GM12874 (cell line): ENCODE data around the gene FAM117B.

Source experiments
- TF ChIP-seq, protein P1 (sequence below): IDR thresholded peaks from 2 replicates; pipeline ENCODE4 v1.5.1; 2011; ENCODE audit warnings: low read depth, mild to moderate bottlenecking, control low read depth, low read length, moderate library complexity; ENCODE audit not compliant: insufficient read depth

FAM117B gene

DNA sequence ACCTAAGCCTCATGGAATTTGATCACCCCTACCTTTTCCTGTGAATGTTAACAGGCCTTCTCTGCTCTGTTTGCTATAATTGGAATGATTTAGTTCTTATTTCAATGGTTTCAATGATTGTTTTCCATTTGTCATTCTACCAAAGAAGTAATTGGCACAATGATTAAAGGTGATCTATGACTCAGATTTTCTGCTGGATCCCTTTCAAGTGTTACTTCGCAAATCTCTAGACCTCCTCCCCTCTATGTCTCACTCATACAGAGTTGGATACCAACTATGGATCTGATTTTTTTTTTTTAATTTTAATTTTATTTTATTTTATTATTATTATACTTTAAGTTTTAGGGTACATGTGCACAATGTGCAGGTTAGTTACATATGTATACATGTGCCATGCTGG lies 29.6 kb upstream of the FAM117B start:
- TF ChIP-seq, protein P1, sequence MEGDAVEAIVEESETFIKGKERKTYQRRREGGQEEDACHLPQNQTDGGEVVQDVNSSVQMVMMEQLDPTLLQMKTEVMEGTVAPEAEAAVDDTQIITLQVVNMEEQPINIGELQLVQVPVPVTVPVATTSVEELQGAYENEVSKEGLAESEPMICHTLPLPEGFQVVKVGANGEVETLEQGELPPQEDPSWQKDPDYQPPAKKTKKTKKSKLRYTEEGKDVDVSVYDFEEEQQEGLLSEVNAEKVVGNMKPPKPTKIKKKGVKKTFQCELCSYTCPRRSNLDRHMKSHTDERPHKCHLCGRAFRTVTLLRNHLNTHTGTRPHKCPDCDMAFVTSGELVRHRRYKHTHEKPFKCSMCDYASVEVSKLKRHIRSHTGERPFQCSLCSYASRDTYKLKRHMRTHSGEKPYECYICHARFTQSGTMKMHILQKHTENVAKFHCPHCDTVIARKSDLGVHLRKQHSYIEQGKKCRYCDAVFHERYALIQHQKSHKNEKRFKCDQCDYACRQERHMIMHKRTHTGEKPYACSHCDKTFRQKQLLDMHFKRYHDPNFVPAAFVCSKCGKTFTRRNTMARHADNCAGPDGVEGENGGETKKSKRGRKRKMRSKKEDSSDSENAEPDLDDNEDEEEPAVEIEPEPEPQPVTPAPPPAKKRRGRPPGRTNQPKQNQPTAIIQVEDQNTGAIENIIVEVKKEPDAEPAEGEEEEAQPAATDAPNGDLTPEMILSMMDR, result no peak

DNA sequence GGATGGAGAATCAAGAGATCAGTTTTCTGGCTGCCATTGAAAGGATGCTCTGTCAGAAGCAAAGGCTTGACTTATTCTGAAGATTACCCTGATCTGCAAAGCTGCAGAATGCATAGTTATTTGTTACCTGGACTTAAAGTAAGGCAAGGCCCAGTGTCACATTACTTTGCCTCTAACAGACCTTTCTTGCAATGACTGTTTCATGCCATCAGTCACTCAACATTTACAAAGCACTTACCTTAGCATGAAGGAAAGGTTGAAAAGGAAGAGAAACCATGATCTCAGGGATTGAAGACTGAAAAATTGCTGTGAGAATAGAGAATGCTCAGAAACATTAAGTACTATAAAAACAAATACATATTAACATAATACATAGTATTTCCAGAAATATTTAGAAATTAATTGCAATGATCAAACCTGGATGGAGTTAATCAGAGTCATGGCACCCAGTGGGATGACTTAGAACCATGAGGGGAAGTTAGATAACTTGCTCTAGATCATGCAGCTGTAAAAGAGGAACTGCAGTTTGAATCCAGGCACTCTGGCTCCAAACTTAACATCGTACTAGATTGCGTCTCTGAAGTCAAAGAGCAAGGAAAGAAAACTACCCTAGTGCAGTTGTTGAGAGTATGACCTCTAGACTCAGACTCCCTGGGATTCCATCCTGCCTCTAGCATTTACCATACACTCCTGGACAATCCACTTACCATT lies 26.5 kb upstream of the FAM117B start:
- TF ChIP-seq, protein P1, result no peak

- TF ChIP-seq, protein P1, result no peak
Observed at GRCh38 chr2:202609381-202610145, 25.2 kb upstream of the FAM117B start.

DNA sequence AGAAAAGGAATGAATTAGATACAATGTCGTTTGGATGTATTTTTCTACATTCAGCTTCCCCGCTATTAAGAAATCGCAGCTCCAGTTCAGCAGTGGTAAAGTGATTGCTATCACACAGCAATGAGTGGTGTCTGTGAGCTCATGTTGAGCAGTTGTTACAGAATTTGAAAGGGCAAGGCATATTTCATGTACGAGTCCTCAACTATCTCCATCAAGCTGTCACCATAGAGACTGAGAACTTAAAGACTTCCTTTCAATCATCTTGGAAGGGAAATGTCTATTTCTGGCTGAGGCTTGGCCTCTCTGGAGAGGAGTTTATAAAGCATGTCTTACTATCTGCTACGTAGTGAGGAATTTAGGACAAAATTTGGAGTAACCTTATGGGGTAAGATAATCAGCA lies 24.4 kb upstream of the FAM117B start:
- TF ChIP-seq, protein P1, result no peak

GRCh38 chr2:202612145-202612544 lies 22.6 kb upstream of the FAM117B start:
- TF ChIP-seq, protein P1, result no peak

GRCh38 chr2:202613479-202613878 lies 21.3 kb upstream of the FAM117B start:
- TF ChIP-seq, protein P1, result no peak

DNA sequence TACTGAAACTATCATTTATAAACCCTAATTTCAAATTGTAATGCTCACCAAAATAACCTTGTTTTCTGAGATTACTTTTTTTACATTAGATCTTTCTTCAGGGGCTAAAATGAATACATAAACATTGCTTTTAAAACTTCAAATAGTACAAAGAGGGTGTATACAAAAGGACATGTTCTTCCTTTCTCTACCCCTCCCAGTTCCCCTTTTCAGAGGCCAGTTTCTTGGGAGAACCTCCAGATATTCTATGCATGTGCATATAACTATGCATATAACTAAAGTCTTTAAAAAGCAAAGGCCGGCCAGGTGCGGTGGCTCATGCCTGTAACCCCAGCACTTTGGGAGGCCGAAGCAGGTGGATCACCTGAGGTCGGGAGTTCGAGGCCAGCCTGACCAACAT lies 10.6 kb upstream of the FAM117B start:
- TF ChIP-seq, protein P1, result no peak
